Central memory CD4-positive, alpha-beta T cell (primary cell): ENCODE results near the gene TFDP3.

Source experiments
- DNase-seq: peaks from one replicate; pipeline ENCODE4 v3.0.0; 2022

TFDP3 gene

GRCh38 chrX:133185938-133186337, 32.2 kb downstream of the TFDP3 start:
- no peak for DNase-seq

DNA sequence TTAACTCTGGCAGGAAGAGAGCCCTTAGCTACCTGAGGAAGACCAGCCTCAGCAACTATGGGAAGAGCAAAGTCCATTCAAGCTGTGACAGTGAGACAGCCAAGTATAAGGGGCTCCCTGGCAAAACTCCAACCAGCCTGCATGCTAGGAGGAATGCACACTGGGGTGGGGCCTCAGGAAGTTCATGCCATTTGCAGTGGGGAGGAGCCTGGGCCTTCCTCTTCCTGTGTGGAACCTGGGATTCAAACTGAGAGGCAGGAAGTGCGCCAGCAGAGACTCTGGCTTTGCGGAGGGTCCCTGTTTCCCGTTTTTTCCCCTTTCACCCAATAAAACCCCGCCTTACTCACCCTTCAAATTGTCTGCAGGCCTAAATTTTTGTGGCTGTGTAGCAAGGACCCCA, 33.0 kb downstream of the TFDP3 start:
- DNase-seq, result no peak

GRCh38 chrX:133183806-133184205, 34.3 kb downstream of the TFDP3 start:
- DNase-seq, result no peak

DNA sequence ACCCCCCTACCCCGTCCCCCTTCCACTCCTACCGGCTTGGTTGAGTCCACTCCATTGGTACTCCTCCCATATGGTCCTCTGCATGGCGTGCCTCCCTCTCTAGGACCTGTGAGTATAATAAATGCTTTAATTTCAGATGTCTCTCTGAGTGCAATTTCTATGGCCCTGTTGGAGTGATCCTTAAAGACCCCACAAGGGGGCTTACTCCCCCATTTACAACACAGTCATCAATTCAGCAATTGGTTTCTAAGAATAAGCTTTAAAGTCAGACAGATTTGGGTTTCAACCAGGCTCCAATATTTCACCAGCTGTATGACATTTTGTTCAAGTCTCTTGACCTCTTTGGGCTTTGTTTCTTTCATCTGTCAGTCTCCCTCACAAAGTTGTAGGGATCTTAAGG, 38.7 kb downstream of the TFDP3 start:
- DNase-seq, result no peak

DNA sequence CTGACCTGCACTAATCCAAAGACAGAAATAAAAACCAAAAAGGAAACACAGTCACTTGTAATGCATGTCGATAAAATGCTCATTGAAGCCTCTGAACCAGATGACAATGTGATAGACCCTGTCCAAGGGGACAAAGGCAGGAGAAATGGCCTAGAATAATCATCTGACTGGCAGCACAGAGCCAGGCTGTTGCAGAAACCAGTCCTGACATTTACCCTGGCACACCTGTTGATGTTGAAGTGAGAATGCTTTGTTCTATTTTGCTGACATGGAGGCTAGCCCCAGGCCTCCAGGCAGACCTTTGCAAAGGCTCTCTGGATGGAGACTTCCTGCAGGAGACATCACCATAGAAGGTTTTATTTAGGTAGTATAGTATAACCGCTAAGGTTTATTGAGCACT, 41.0 kb downstream of the TFDP3 start:
- no peak for DNase-seq

GRCh38 chrX:133175605-133176004, 42.5 kb downstream of the TFDP3 start:
- no peak for DNase-seq

GRCh38 chrX:133175162-133175561, 43.0 kb downstream of the TFDP3 start:
- no peak for DNase-seq

DNA sequence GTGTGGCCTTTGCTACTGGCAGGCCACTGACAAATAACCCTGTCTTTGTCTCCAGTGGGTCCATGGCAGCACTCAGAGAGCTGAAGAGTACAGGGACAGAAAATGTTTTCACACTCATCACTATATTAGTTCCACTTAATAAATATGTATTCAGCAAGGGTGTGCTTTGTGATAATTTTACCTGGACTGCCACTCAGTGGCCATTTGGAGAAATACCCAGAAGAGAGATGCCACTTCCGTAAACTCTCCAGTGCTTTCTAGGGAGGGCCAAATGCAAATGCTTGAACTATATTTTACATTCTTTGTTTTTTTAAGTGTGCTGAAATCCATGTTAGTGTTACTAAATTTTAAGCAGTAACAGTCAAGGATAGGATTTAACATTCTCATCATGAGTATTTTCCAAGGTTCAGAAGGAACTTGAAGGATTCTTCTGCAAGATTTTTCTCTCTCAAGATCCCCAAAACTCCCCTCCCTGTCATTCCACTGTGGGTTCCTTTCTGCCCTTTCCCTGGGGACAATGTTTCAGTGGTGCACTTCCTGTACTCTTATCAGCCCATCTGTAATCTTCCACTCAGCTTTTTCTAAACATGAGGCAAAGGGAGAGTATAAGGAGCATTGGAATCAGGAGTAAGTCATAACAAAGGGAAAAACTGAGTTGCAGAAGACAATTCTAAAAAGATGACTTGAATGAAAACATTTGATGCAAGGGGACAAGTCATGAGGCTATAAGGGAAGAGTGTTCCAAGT, 46.0 kb downstream of the TFDP3 start:
- DNase-seq, result no peak
